ENCODE data around the gene CFAP74.

DNA sequence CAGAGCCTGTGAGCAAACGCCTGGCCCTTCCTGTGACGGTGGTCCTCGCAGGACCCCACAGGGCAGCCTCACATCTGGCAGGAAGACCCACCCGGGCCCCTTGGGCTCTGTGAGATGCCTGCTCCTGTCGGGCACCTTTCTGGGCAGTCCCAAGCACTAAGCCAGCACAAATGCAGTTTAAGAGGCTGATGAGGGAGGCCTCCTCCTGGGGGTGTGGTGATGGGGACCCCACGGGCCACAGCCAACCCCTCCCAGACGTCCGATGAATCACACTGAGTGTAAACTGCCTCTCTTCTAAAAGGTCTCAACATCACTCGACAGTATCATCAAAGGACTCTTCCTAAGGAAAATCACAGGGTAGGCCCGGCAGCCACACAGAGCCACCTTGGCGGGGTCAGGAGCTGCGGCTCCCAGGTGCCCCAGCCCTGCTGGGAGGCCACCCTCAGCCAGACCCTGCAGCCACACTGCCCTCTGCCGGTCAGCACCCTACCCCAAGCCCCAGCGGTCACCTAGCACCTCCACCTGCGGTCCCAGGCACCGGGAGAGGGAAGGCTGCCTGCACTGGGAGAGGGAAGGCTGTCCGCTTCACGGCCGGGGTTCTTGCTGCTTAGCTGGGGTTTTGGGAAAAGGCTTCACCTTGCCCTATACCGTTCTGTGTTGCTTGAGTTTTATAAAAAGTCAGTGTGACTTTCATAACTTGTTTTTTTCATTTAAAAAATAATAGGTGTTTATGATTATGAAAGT is 42.8 kb upstream of the CFAP74 start:
- TF ChIP-seq POLR2AphosphoS5 (IDR thresholded peaks at IDR 0.05; ENCODE audit: low read depth, low read length) (no peak), POLR2A (IDR thresholded peaks at IDR 0.05; ENCODE audit: low read depth, low read length) (no peak)

Data from GM12892 (cell line).